Calu3 (cell line): Measurements from ENCODE around the gene FARP1. TPM values are rescaled to one million over a fixed set of nuclear protein-coding genes. Genes with fewer than 3 reads are reported as not detected.

Experiments used
- BruUV-seq: library from RNA; stranded (reverse); fragments of 400-500 nt; replicated peaks from 2 replicates; lab custom pipeline; 2021; lab: Mats Ljungman, UMichigan
- CTCF ChIA-PET: fragments of 300-600 bp; sonication (Branson Sonifier 250); formaldehyde crosslinking; loops from one replicate; lab custom pipeline; 2022; ENCODE audit warnings: antibody characterized with exemption; lab: Charles Lee
- DNase-seq: peaks from one replicate; pipeline ENCODE4 v3.0.0; 2022
- H3K27ac Mint-ChIP-seq: one replicate; pipeline ENCODE4 v1.8.0; 2022; ENCODE audit warnings: mixed read lengths; ENCODE audit not compliant: unreplicated experiment
- H3K27me3 Mint-ChIP-seq: one replicate; pipeline ENCODE4 v1.8.0; 2022; ENCODE audit warnings: mixed read lengths; ENCODE audit not compliant: unreplicated experiment
- H3K36me3 Mint-ChIP-seq: one replicate; pipeline ENCODE4 v1.8.0; 2022; ENCODE audit warnings: mild to moderate bottlenecking, moderate library complexity, mixed read lengths; ENCODE audit not compliant: insufficient read depth, unreplicated experiment
- H3K4me1 Mint-ChIP-seq: one replicate; pipeline ENCODE4 v1.8.0; 2022; ENCODE audit warnings: mild to moderate bottlenecking, low read depth, mixed read lengths; ENCODE audit not compliant: unreplicated experiment
- H3K4me3 Mint-ChIP-seq: one replicate; pipeline ENCODE4 v1.8.0; 2022; ENCODE audit warnings: mild to moderate bottlenecking, low read depth, moderate library complexity, mixed read lengths; ENCODE audit not compliant: unreplicated experiment
- H3K9me3 Mint-ChIP-seq: one replicate; pipeline ENCODE4 v1.8.0; 2022; ENCODE audit warnings: low read depth, mixed read lengths; ENCODE audit not compliant: unreplicated experiment
- intact Hi-C: fragments of 100-400 bp; cut with micrococcal nuclease; formaldehyde crosslinking; loops from one replicate; pipeline ENCODE4 v1.10.0; 2022; ENCODE audit not compliant: unreplicated experiment
- total RNA-seq: library from RNA; stranded (reverse); gene quantifications from 2 replicates; pipeline ENCODE4 v1.2.3, GENCODE V29; 2022
- TF ChIP-seq, protein P1 (sequence below): fragments of 200-600 bp; IDR thresholded peaks from one replicate; pipeline ENCODE4 v1.8.0; 2022; ENCODE audit warnings: antibody characterized with exemption; ENCODE audit not compliant: unreplicated experiment

FARP1 gene
- total RNA-seq, 1 experiment from 2014 or later = 47.0 TPM

GRCh38 chr13:98097749-98098148 lies 45.1 kb upstream of the FARP1 start:
- TF ChIP-seq, protein P1, sequence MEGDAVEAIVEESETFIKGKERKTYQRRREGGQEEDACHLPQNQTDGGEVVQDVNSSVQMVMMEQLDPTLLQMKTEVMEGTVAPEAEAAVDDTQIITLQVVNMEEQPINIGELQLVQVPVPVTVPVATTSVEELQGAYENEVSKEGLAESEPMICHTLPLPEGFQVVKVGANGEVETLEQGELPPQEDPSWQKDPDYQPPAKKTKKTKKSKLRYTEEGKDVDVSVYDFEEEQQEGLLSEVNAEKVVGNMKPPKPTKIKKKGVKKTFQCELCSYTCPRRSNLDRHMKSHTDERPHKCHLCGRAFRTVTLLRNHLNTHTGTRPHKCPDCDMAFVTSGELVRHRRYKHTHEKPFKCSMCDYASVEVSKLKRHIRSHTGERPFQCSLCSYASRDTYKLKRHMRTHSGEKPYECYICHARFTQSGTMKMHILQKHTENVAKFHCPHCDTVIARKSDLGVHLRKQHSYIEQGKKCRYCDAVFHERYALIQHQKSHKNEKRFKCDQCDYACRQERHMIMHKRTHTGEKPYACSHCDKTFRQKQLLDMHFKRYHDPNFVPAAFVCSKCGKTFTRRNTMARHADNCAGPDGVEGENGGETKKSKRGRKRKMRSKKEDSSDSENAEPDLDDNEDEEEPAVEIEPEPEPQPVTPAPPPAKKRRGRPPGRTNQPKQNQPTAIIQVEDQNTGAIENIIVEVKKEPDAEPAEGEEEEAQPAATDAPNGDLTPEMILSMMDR = no peak
- H3K4me3 Mint-ChIP-seq = no peak overlapping the region
- CTCF ChIA-PET = no interaction called here
- intact Hi-C loops = no loop called here
- no peaks in the 10 kb centered on the region for H3K4me1 Mint-ChIP-seq
- no peaks in the 10 kb centered on the region for H3K27me3 Mint-ChIP-seq
- H3K36me3 Mint-ChIP-seq = no peaks in the 10 kb centered on the region
- no TSS peak for BruUV-seq
- H3K9me3 Mint-ChIP-seq = peaks cover 2% of the 10 kb centered on the region
- DNase-seq = no peak
- no peak overlapping the region for H3K27ac Mint-ChIP-seq

DNA sequence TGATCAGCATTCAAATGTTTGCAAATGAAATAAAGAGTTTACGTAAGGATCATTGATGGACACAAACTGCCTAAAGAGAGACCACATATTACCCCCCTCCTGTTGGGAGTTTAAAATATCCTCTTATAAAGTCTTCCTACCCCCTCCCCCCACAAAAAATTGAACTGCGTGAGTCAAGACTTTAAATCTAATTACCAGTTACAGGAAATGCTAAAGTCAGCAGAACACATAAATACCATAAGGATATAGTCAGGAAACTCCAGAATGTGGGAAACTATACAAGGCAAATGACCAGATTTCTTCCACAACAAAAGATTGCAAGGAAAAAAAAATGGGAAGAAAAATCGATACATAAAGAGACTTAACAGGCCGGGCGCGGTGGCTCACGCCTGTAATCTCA lies 44.4 kb upstream of the FARP1 start:
- Mint-ChIP-seq H3K9me3 (no peaks in the 10 kb centered on the region), H3K27me3 (no peaks in the 10 kb centered on the region), H3K27ac (no peak overlapping the region), H3K4me3 (no peak overlapping the region), H3K4me1 (no peaks in the 10 kb centered on the region), H3K36me3 (no peaks in the 10 kb centered on the region)
- intact Hi-C loops = no loop called here
- TF ChIP-seq, protein P1 = no peak
- BruUV-seq = no TSS peak
- no peak for DNase-seq
- CTCF ChIA-PET = no interaction called here

DNA sequence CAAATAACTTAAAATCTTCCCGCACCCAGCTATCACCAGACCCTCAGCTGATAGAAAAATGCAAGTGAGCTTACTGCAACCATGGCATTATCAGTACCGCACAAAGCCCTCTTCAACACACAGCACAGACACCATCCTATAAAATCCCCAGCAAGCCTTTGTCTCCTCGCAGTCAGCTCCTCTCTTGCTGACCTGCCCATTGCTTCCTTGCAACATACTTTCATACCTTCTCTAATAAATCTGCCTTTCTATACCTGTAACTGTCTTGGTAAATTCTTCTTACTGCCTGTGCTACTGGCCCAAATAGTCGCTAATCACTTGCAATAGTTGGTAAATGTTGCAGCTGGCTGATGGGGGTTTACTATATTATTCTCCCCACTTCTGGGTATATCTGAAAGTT lies 43.3 kb upstream of the FARP1 start:
- no peaks in the 10 kb centered on the region for H3K9me3 Mint-ChIP-seq
- no peak for DNase-seq
- BruUV-seq = no TSS peak
- no peaks in the 10 kb centered on the region for H3K36me3 Mint-ChIP-seq
- TF ChIP-seq, protein P1 = no peak
- H3K4me3 Mint-ChIP-seq = no peak overlapping the region
- CTCF ChIA-PET = no interaction called here
- no peaks in the 10 kb centered on the region for H3K4me1 Mint-ChIP-seq
- intact Hi-C loops = no loop called here
- no peak overlapping the region for H3K27ac Mint-ChIP-seq
- H3K27me3 Mint-ChIP-seq = no peaks in the 10 kb centered on the region

GRCh38 chr13:98100481-98100880 lies 42.4 kb upstream of the FARP1 start:
- no peak for DNase-seq
- Mint-ChIP-seq H3K4me3 (no peak overlapping the region), H3K27ac (no peak overlapping the region), H3K4me1 (no peaks in the 10 kb centered on the region), H3K27me3 (no peaks in the 10 kb centered on the region), H3K9me3 (no peaks in the 10 kb centered on the region), H3K36me3 (no peaks in the 10 kb centered on the region)
- no TSS peak for BruUV-seq
- TF ChIP-seq, protein P1 = no peak
- intact Hi-C loops = no loop called here
- CTCF ChIA-PET = no interaction called here
